ENCODE results near the gene ZNF722. TPM values are rescaled to one million over a fixed set of nuclear protein-coding genes. Genes with fewer than 3 reads are reported as not detected.
"Not testable (repeated sequence)": the region's sequence is repeated elsewhere in the genome, so short reads cannot be mapped to it uniquely, and the experiment has no call there.

Gene ZNF722
- total RNA-seq (not detected), polyA plus RNA-seq (not detected)
- long read RNA-seq, donor 1, result 0 reads
- long read RNA-seq, donor 2, result 0 reads
- long read RNA-seq, donor 3, result 0 reads
- long read RNA-seq, donor 4, result 0 reads
- long read RNA-seq, donor 5, result 0 reads

DNA sequence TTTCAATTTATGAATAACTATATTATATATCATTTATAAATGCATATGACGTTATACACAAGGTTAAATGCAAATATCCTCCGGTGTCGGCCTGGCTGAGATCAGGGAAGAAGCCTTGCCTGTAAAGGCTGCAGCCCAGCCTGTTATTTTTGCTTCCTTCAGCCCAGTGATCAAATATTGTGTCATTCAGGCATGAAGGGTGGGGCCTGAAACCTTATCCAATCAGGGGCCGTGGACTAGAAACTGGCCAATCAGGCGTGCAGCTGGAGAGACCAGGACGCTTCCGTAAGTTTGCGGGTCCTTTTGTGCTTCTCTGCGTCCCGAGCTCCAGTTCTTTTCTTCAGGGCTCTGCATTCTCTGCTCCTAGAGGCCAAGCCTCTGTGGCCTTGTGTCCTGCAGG, at the start of gene ZNF722:
ZNF722 (plus strand) TSS at position 301 of the 400 bp plus-strand sequence. CDS start 113 bp downstream, outside the sequence.
- no peak within 1 kb of the TSS for H3K9ac ChIP-seq (ENCODE audit: insufficient read depth in 1 of 2, low read length in 2 of 2)
- no peaks in the 10 kb centered on the region for H3K27me3 ChIP-seq (ENCODE audit: control insufficient read depth in 3 of 3, insufficient read depth in 3 of 3, low read length in 2 of 3)
- no peak for DNase-seq
- no peak within 1 kb of the TSS for H3K4me3 ChIP-seq
- WGBS, 2 donors, result 90 to 91% methylated on average over 10 of the region's 10 CpGs
- no peaks in the 10 kb centered on the region for H3K36me3 ChIP-seq (ENCODE audit: control insufficient read depth in 4 of 4, insufficient read depth in 4 of 4, low read length in 4 of 4)
- no peak for ATAC-seq (ENCODE audit: insufficient read depth, low FRiP score)
- TF ChIP-seq, protein P1, sequence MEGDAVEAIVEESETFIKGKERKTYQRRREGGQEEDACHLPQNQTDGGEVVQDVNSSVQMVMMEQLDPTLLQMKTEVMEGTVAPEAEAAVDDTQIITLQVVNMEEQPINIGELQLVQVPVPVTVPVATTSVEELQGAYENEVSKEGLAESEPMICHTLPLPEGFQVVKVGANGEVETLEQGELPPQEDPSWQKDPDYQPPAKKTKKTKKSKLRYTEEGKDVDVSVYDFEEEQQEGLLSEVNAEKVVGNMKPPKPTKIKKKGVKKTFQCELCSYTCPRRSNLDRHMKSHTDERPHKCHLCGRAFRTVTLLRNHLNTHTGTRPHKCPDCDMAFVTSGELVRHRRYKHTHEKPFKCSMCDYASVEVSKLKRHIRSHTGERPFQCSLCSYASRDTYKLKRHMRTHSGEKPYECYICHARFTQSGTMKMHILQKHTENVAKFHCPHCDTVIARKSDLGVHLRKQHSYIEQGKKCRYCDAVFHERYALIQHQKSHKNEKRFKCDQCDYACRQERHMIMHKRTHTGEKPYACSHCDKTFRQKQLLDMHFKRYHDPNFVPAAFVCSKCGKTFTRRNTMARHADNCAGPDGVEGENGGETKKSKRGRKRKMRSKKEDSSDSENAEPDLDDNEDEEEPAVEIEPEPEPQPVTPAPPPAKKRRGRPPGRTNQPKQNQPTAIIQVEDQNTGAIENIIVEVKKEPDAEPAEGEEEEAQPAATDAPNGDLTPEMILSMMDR (IDR thresholded peaks at IDR 0.05; ENCODE audit: control extremely low read depth, extremely low read depth), result no peak
- H3K27ac ChIP-seq (ENCODE audit: low read depth in 1 of 2, low read length in 1 of 2), result no peak within 1 kb of the TSS
- peaks cover 0 to 18% (median 8%) of the 10 kb centered on the region in 4 donors for H3K9me3 ChIP-seq (ENCODE audit: control insufficient read depth in 4 of 4, insufficient read depth in 3 of 4, low read length in 3 of 4)
- H3K4me1 ChIP-seq (ENCODE audit: control insufficient read depth in 5 of 5, insufficient read depth in 5 of 5, low read length in 5 of 5), result no peaks in the 10 kb centered on the region

DNA sequence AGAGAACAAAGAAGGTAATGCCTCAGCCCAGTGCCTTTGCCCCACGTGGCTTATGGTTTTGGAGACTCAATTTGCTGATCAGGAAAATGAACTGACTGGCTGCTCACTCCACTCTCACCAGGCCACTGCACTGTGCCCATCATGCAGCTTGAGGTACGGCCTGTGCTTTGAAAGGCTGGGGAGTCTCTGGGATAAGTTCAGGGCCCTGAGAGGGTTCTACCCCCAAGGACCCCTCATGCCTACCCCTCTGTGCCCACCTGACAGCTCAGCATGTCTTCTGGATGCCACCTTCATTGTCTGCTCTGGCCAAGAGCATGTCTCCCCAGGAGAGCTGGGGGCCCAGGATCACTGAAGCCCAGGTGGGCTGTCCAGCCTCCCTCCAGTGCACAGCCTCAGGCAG, 45.5 kb upstream of the ZNF722 start:
- peaks cover 0 to 22% (median 9%) of the 10 kb centered on the region in 4 donors for H3K9me3 ChIP-seq (ENCODE audit: control insufficient read depth in 4 of 4, insufficient read depth in 3 of 4, low read length in 3 of 4)
- 57 to 61% methylated on average over 2 of the region's 2 CpGs for WGBS, 2 donors

DNA sequence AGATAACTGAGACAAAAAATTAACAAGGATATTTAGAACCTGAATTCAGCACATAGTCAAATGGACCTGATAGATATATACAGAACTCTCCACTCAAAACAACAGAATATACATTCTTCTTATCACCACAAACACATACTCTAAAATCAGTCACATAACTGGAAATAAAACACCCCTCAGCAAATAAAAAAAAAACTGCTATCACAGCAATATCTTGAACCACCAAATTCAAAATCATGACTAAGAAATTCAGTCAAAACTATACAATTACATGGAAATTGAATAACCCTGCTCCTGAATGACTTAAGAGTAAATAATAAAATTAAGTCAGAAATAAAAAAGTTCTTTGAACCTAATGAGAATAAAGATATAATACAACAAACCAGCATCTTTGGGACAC, 30.0 kb upstream of the ZNF722 start:
- DNase-seq (no peak), ATAC-seq (ENCODE audit: insufficient read depth, low FRiP score) (no peak)
- Histone ChIP-seq H3K4me3 (no peak overlapping the region), H3K27me3 (ENCODE audit: control insufficient read depth in 3 of 3, insufficient read depth in 3 of 3, low read length in 2 of 3) (no peaks in the 10 kb centered on the region), H3K9ac (ENCODE audit: insufficient read depth in 1 of 2, low read length in 2 of 2) (no peak overlapping the region), H3K4me1 (ENCODE audit: control insufficient read depth in 5 of 5, insufficient read depth in 5 of 5, low read length in 5 of 5) (no peaks in the 10 kb centered on the region), H3K9me3 (ENCODE audit: control insufficient read depth in 4 of 4, insufficient read depth in 3 of 4, low read length in 3 of 4) (peaks cover 0 to 3% (median under 1%) of the 10 kb centered on the region in 4 donors), H3K27ac (ENCODE audit: low read depth in 1 of 2, low read length in 1 of 2) (no peak overlapping the region), H3K36me3 (ENCODE audit: control insufficient read depth in 4 of 4, insufficient read depth in 4 of 4, low read length in 4 of 4) (no peaks in the 10 kb centered on the region)
- TF ChIP-seq, protein P1 (IDR thresholded peaks at IDR 0.05; ENCODE audit: control extremely low read depth, extremely low read depth), result no peak

More for the DNA sequence above, 45.5 kb upstream of the ZNF722 start:
- H3K4me1 ChIP-seq (ENCODE audit: control insufficient read depth in 5 of 5, insufficient read depth in 5 of 5, low read length in 5 of 5), result no peaks in the 10 kb centered on the region
- H3K27me3 ChIP-seq (ENCODE audit: control insufficient read depth in 3 of 3, insufficient read depth in 3 of 3, low read length in 2 of 3), result no peaks in the 10 kb centered on the region
- no peak overlapping the region for H3K27ac ChIP-seq (ENCODE audit: low read depth in 1 of 2, low read length in 1 of 2)
- no peak overlapping the region for H3K4me3 ChIP-seq
- TF ChIP-seq, protein P1 (IDR thresholded peaks at IDR 0.05; ENCODE audit: control extremely low read depth, extremely low read depth), result no peak
- DNase-seq (no peak), ATAC-seq (ENCODE audit: insufficient read depth, low FRiP score) (no peak)
- no peak overlapping the region for H3K9ac ChIP-seq (ENCODE audit: insufficient read depth in 1 of 2, low read length in 2 of 2)
- no peaks in the 10 kb centered on the region for H3K36me3 ChIP-seq (ENCODE audit: control insufficient read depth in 4 of 4, insufficient read depth in 4 of 4, low read length in 4 of 4)

DNA sequence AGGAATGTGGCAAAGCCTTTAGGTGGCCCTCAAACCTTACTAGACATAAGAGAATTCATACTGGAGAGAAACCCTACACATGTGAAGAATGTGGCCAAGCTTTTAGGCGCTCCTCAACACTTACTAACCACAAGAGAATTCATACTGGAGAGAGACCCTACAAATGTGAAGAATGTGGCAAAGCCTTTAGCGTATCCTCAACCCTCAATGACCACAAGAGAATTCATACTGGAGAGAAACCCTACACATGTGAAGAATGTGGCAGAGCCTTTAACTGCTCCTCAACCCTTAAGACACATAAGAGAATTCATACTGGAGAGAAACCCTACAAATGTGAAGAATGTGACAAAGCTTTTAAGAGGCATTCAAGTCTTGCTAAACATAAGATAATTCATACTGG, 16.8 kb downstream of the ZNF722 start:
- peaks cover 3 to 12% (median 6%) of the 10 kb centered on the region in 4 donors for H3K9me3 ChIP-seq (ENCODE audit: control insufficient read depth in 4 of 4, insufficient read depth in 3 of 4, low read length in 3 of 4)
- not testable (repeated sequence) for H3K27ac ChIP-seq (ENCODE audit: low read depth in 1 of 2, low read length in 1 of 2); DNase-seq; H3K4me1 ChIP-seq (ENCODE audit: control insufficient read depth in 5 of 5, insufficient read depth in 5 of 5, low read length in 5 of 5); H3K9ac ChIP-seq (ENCODE audit: insufficient read depth in 1 of 2, low read length in 2 of 2); H3K36me3 ChIP-seq (ENCODE audit: control insufficient read depth in 4 of 4, insufficient read depth in 4 of 4, low read length in 4 of 4); H3K27me3 ChIP-seq (ENCODE audit: control insufficient read depth in 3 of 3, insufficient read depth in 3 of 3, low read length in 2 of 3); H3K4me3 ChIP-seq; ATAC-seq (ENCODE audit: insufficient read depth, low FRiP score)
- WGBS, 2 donors, result 78 to 80% methylated on average over 2 of the region's 2 CpGs

All from lung (tissue), 16 donors.